Measurements from ENCODE around the gene CEBPA.

DNA sequence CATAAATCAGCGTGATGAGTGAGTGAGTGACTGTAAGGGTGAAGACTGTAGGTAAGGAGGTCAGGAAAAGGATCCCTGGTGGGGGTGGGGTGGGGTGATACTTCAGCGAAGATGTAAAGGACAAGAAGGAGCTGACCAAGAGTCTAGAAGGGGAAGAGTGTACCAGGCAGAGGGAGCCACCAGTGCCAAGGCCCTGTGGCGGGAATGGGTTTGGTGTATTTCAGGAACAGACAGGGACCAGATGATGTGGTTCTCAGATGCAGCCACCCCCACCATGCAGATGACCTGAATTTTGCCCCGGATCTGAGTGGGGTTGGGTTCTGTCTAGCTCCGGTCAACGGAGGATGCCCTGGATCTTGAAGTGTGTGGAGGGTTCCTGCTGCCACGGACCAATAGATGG, 46.6 kb downstream of the CEBPA start:
- TF ChIP-seq EZH2 (IDR thresholded peaks at IDR 0.05): no peak
- TF ChIP-seq POLR2AphosphoS5 (IDR thresholded peaks at IDR 0.05; ENCODE audit: borderline replicate concordance, low read depth, low read length): no peak
- no peak for TF ChIP-seq FOXP2 (optimal IDR thresholded peaks at IDR 0.05; ENCODE audit: control extremely low read depth, extremely low read length, insufficient read depth)

Data from SK-N-MC (cell line).